Common myeloid progenitor, CD34-positive (primary cell): ENCODE results near the gene NODAL.

Experiments used
- CTCF ChIA-PET: fragments of 350-600 bp; sonication (Branson Sonifier 250); formaldehyde crosslinking; loops from one replicate; lab custom pipeline; 2021; ENCODE audit warnings: antibody characterized with exemption; lab: Charles Lee
- POLR2A ChIA-PET: fragments of 350-600 bp; sonication (Branson Sonifier 250); formaldehyde crosslinking; loops from one replicate; lab custom pipeline; 2021; ENCODE audit warnings: antibody characterized with exemption; lab: Charles Lee
- DNase-seq, 3 donors: peaks; one replicate each; pipeline versions ENCODE4 v3.0.0 to v3.0.0-alpha.2; 2013
- H3K27ac ChIP-seq, 2 experiments: 1 replicate in 1 of 2; 2 replicates in 1 of 2; pipeline ENCODE4 v1.7.0; 2013; ENCODE audit warnings: inconsistent platforms in 2 of 2, low read length in 2 of 2, mild to moderate bottlenecking in 2 of 2, low read depth in 1 of 2, moderate library complexity in 1 of 2; ENCODE audit not compliant: severe bottlenecking in 2 of 2, insufficient read depth in 1 of 2, poor library complexity in 1 of 2
- H3K27me3 ChIP-seq, 5 experiments: replicated peaks in 2 of 5; 1 replicate in 3 of 5; 2 replicates in 2 of 5; pipeline versions ENCODE4 v1.6.1 to v1.7.0; 2013; ENCODE audit warnings: low read length in 4 of 5, mild to moderate bottlenecking in 2 of 5, moderate library complexity in 2 of 5, inconsistent platforms in 1 of 5; ENCODE audit not compliant: insufficient read depth in 5 of 5, control insufficient read depth in 4 of 5
- H3K36me3 ChIP-seq, 4 experiments: 1 replicate in 2 of 4; 2 replicates in 2 of 4; pipeline versions ENCODE4 v1.6.1 to v1.7.0; 2013; ENCODE audit warnings: low read length in 3 of 4, control low read depth in 1 of 4, mild to moderate bottlenecking in 1 of 4; ENCODE audit not compliant: control insufficient read depth in 4 of 4, insufficient read depth in 4 of 4
- H3K4me1 ChIP-seq, 4 experiments: 1 replicate in 3 of 4; 2 replicates in 1 of 4; pipeline versions ENCODE4 v1.6.1 to v1.7.1; 2013; ENCODE audit warnings: low read length in 3 of 4, mild to moderate bottlenecking in 3 of 4, control low read depth in 1 of 4, inconsistent platforms in 1 of 4, moderate library complexity in 1 of 4; ENCODE audit not compliant: control insufficient read depth in 4 of 4, insufficient read depth in 4 of 4; ENCODE audit errors: control extremely low read depth in 1 of 4
- H3K4me3 ChIP-seq, 7 experiments: 1 replicate in 4 of 7; 2 replicates in 3 of 7; pipeline versions ENCODE4 v1.5.1 to v1.7.0; 2013; ENCODE audit warnings: mild to moderate bottlenecking in 7 of 7, low read length in 6 of 7, moderate library complexity in 6 of 7, inconsistent platforms in 2 of 7, low read depth in 2 of 7, control low read depth in 1 of 7; ENCODE audit not compliant: insufficient read depth in 4 of 7, control insufficient read depth in 1 of 7; ENCODE audit errors: extremely low read depth in 1 of 7
- H3K9me3 ChIP-seq, 5 experiments: 1 replicate in 4 of 5; 2 replicates in 1 of 5; pipeline versions ENCODE4 v1.6.1 to v1.7.1; 2013; ENCODE audit warnings: low read length in 4 of 5, mild to moderate bottlenecking in 2 of 5, inconsistent platforms in 1 of 5, low read depth in 1 of 5, moderate library complexity in 1 of 5; ENCODE audit not compliant: control insufficient read depth in 4 of 5, insufficient read depth in 2 of 5; ENCODE audit errors: control extremely low read depth in 1 of 5
- WGBS: methylation state at CpG from one replicate; pipeline ENCODE4 v1.1.5; 2013; ENCODE audit not compliant: insufficient coverage; 5-methylcytosine and 5-hydroxymethylcytosine counted together

NODAL gene

GRCh38 chr10:70465278-70465677, 23.8 kb upstream of the NODAL start:
- no peak for DNase-seq
- H3K4me1 ChIP-seq = peaks cover 0 to 11% (median 4%) of the 10 kb centered on the region in 4 experiments
- peaks cover 0 to 6% (median 2%) of the 10 kb centered on the region in 5 experiments for H3K27me3 ChIP-seq
- H3K36me3 ChIP-seq = no peaks in the 10 kb centered on the region
- CTCF ChIA-PET = interaction anchor here (0.7 to 11.2 kb wide), 7 partner anchors 51 to 390 kb away, joined by 3 to 238 read pairs (median 3); no protein-coding TSS in a partner anchor
- no peaks in the 10 kb centered on the region for H3K9me3 ChIP-seq
- POLR2A ChIA-PET = interaction anchor here (0.9 kb wide), 1 partner anchor 12 kb away, joined by 3 read pairs; no protein-coding TSS in a partner anchor
- H3K27ac ChIP-seq = no peak overlapping the region
- H3K4me3 ChIP-seq = no peak overlapping the region
- WGBS = 93% methylated on average over 4 of the region's 4 CpGs

- ChIA-PET POLR2A (interaction anchor here (0.9 kb wide), 1 partner anchor 31 kb away, joined by 4 read pairs; no protein-coding TSS in a partner anchor), CTCF (interaction anchor here (0.9 to 11.2 kb wide), 23 partner anchors 10 to 370 kb away, joined by 3 to 238 read pairs (median 9); partner anchors contain the start of gene PALD1)
- Histone ChIP-seq H3K27me3 (peaks cover under 1 to 33% (median 17%) of the 10 kb centered on the region in 5 experiments), H3K4me1 (peaks cover 0 to 21% (median 13%) of the 10 kb centered on the region in 4 experiments), H3K36me3 (no peaks in the 10 kb centered on the region), H3K27ac (no peak overlapping the region), H3K4me3 (no peak overlapping the region), H3K9me3 (no peaks in the 10 kb centered on the region)
- 25% methylated on average over 2 of the region's 4 CpGs for whole genome bisulfite sequencing
- peak; percentile 35 to 66 (median 60) for DNase-seq
Measured at GRCh38 chr10:70462349-70462984, 21.0 kb upstream of the NODAL start.

GRCh38 chr10:70461397-70462348, 20.2 kb upstream of the NODAL start:
- H3K9me3 ChIP-seq = no peaks in the 10 kb centered on the region
- 69% methylated on average over 7 of the region's 13 CpGs for WGBS
- DNase-seq = peak in 2 of 3 donors; percentile 38 to 49
- H3K4me3 ChIP-seq = no peak overlapping the region
- no peaks in the 10 kb centered on the region for H3K36me3 ChIP-seq
- peaks cover 0 to 21% (median 13%) of the 10 kb centered on the region in 4 experiments for H3K4me1 ChIP-seq
- H3K27ac ChIP-seq = no peak overlapping the region
- H3K27me3 ChIP-seq = peaks cover 2 to 41% (median 20%) of the 10 kb centered on the region in 5 experiments
- POLR2A ChIA-PET = interaction anchor here (0.6 to 1.2 kb wide), 6 partner anchors 16 to 77 kb away, joined by 3 to 6 read pairs (median 4); partner anchors contain the start of gene EIF4EBP2
- CTCF ChIA-PET = interaction anchor here (0.7 to 11.2 kb wide), 40 partner anchors 9 to 417 kb away, joined by 3 to 238 read pairs (median 5); partner anchors contain the start of gene PALD1

GRCh38 chr10:70459774-70460490, 18.5 kb upstream of the NODAL start:
- DNase-seq = no peak
- H3K4me1 ChIP-seq = peaks cover 0 to 22% (median 13%) of the 10 kb centered on the region in 4 experiments
- H3K9me3 ChIP-seq = no peaks in the 10 kb centered on the region
- CTCF ChIA-PET = interaction anchor here (1.2 to 11.2 kb wide), 8 partner anchors 14 to 89 kb away, joined by 6 to 238 read pairs (median 36); partner anchors contain the start of gene PALD1
- H3K36me3 ChIP-seq = no peaks in the 10 kb centered on the region
- peaks cover 2 to 58% (median 24%) of the 10 kb centered on the region in 5 experiments for H3K27me3 ChIP-seq
- POLR2A ChIA-PET = no interaction called here
- 75% methylated on average over 25 of the region's 29 CpGs for WGBS
- no peak overlapping the region for H3K27ac ChIP-seq
- no peak overlapping the region for H3K4me3 ChIP-seq

- CTCF ChIA-PET = interaction anchor here (4.0 to 11.2 kb wide), 3 partner anchors 20 to 81 kb away, joined by 35 to 238 read pairs (median 38); partner anchors contain the start of gene PALD1
- Histone ChIP-seq H3K4me1 (peaks cover 0 to 22% (median 13%) of the 10 kb centered on the region in 4 experiments), H3K27me3 (peaks cover 2 to 58% (median 24%) of the 10 kb centered on the region in 5 experiments), H3K9me3 (no peaks in the 10 kb centered on the region), H3K4me3 (no peak overlapping the region), H3K36me3 (no peaks in the 10 kb centered on the region), H3K27ac (no peak overlapping the region)
- DNase-seq = peak in 2 of 3 donors; percentile 15 to 17
- WGBS = 31% methylated on average over 18 of the region's 19 CpGs
- POLR2A ChIA-PET = interaction anchor here (1.3 kb wide), 1 partner anchor 55 kb away, joined by 4 read pairs; no protein-coding TSS in a partner anchor
Measured at GRCh38 chr10:70459061-70459773, 17.7 kb upstream of the NODAL start.
